COLO668 (cell line): ENCODE data around the gene ATXN2.
"Not testable (repeated sequence)": the region's sequence is repeated elsewhere in the genome, so short reads cannot be mapped to it uniquely, and the experiment has no call there.

Experiments used
- DNase-seq: peaks from one replicate; lab custom pipeline; 2025; ENCODE audit not compliant: unreplicated experiment; lab: John Stamatoyannopoulos, UW

ATXN2 gene

DNA sequence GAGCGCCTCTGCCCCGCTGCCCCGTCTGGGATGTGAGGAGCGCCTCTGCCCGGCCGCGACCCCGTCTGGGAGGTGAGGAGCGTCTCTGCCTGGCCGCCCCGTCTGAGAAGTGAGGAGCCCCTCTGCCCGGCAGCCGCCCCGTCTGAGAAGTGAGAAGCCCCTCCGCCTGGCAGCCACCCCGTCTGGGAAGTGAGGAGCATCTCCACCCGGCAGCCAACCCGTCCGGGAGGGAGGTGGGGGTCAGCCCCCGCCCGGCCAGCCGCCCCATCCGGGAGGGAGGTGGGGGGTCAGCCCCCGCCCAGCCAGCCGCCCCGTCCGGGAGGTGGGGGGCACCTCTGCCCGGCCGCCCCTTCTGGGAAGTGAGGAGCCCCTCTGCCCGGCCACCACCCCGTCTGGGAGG, 91.9 kb downstream of the ATXN2 start:
- DNase-seq = not testable (repeated sequence)

DNA sequence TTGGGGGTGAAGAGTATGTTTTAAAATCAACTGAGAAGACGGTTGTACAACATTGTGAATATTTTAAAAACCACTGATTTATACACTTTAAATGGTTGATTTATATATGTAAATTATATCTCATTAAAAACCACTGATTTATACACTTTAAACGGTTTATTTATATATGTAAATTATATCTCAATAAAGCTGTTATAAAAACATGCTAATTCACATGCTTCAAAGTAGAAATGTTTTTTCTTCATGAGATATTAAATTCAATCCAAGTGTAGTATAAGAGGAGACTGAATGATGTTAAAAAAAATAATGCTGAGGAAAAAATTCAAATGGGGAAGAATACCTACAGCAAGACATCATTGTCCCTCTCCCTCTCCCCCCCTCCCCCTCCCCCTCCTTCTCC, 92.9 kb downstream of the ATXN2 start:
- DNase-seq = no peak

DNA sequence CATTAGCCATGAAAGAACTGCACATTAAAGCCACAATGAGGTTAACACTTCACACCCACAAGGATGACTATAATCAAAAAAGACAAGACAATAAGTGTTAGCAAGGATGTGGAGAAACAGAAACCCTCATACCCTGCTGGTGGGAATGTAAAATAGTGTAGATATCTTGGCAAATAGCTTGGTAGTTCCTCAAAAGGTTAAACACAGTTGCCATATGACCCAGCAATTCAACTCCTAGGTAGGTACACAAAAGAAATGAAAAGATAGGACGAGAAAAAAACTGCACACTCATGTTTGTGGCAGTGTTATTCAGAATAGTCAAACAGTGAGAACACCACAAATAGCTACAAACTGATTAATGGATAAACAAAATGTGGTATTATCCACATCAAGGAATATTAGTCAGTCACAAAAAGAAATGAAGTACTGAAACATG, 93.5 kb downstream of the ATXN2 start:
- no peak for DNase-seq

DNA sequence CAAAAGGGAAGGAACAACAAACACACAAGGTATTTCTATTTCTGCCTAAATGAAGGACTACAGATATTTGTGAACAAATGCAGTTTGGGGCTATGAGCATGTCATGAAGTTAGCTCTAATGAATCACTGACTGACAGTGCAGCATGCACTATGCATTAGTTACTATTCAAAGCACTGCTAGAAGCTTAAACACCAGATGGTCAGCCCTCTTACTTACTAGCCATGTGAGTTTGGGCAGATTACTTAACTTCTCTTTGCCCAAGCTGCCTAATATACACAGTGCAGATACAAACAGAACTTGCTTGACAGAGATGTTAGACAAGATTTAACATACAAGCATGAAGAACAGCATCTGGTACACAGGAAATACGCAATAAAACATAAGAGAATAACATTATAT, 96.0 kb downstream of the ATXN2 start:
- no peak for DNase-seq

DNA sequence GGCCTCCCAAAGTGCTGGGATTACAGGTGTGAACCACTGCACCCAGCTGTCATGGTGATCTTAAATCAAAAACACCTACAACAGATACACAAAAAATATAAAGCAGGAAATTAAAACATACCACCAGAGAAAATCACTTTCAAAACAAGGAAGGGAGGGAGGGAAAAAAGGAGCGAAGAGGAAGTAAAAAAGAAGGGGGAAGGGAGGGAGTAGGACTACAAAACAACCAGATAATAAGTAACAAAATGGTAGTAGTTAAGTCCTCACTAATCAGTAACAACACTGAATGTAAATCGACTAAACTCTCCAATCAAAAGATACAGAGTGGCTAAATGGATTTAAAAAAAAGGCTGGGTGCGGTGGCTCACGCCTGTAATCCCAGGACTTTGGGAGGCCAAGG, 104.4 kb downstream of the ATXN2 start:
- DNase-seq = no peak

DNA sequence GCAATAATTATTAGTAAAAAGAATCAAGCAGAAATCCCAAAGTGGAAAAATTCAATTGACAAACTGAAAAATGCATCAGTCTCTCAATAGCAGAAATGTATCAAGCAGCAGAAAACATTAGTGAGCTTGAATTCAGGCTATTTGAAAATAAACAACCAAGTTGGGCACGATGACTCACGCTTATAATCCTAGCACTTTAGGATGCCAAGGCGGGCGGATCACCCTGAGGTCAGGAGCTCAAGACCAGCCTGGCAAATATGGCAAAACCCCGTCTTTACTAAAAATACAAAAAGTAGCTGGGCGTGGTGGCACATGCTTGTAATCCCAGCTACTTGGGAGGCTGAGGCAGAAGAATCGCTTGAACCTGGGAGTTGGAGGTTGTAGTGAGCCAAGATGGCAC, 106.1 kb downstream of the ATXN2 start:
- DNase-seq = not testable (repeated sequence)

DNA sequence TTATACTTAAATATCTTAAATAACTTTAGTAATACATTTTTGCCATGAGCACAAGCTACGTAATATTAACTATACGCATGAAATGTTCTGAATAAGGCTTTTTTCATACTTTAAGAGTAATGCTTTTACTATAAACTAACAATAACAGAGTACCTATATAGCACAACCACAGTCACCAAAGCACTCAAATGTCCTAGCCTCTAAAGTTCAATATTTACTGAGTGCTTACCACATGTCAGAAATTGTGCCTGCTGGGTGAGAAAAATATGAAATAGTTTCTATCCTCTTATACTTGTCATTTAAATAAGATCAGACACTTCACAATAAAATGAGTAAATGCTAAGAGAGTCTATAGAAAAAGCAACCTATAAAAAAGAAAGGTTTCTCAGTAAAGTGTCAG, 110.3 kb downstream of the ATXN2 start:
- DNase-seq = no peak

DNA sequence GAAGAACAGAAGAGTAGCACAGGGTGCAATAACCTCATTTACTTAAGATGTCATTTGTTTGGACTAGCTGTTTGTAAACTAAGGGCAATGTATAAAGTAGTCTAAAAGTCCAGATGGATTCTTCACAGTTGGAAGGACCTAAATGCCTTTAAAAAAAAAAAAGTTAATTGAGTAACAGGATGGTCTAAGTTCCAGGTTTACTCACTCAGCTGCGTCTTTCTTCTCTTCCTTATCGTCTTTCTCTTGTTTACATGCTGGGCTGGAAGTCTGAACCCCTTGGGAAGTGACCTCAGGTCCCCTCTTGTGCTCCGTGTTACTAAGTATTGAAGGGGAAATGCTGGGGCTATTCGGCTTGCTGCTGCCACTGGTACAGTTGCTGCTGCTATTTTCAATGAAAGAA, 110.8 kb downstream of the ATXN2 start:
- DNase-seq = no peak

DNA sequence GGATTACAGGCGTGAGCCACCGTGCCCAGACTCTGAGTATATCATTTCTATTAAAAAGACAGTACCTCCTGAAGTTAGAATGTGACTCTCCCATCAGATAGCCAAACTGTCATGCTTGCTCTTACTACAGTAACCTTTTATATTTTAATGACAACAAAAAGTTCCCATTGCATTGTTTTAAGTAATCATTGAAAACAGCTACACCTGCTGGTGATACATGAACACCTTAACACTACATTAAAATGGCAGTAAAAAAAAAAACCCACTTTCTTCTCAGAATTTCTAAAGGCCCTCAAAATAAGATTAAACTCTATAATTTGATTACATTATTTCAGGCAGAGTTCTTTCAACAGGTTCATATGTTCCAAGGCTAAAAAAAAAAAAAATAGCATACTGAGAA, 116.7 kb downstream of the ATXN2 start:
- DNase-seq = no peak

DNA sequence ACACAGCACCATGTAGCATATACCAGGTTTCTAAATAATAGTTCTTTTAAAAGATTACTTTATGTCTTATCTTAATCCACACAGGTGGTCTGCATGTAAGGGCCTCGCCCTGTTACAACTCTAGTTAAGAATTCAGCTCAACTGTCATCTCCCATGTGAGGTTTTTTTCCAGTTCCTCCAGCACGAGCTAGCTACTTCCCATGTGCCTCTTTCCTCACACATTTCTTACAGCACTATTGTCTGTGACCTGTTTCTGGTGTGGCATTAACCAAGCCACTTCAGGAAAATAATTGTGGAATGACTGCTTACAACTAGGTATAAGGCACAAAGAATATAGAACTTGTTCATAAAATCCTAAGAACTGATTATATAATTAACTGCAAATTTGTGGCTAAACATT, 127.9 kb downstream of the ATXN2 start:
- no peak for DNase-seq

DNA sequence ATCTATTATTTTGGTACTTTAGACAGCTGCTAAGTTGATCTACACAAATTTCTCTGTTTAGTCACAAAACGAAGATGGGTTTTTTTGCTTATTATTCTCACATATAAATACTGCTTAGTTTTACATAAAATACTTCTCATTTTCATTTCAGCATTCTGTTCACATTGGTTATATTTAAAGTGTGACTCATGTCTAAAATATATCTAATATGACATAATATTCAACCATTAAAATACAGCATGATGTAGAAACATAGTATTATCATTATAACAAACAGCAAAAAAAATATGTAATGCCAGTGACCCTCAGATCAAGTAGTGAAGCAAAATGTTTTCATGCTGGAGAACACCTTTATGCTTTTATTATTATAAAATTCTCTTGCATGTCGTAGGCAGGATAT, 129.7 kb downstream of the ATXN2 start:
- DNase-seq = no peak

DNA sequence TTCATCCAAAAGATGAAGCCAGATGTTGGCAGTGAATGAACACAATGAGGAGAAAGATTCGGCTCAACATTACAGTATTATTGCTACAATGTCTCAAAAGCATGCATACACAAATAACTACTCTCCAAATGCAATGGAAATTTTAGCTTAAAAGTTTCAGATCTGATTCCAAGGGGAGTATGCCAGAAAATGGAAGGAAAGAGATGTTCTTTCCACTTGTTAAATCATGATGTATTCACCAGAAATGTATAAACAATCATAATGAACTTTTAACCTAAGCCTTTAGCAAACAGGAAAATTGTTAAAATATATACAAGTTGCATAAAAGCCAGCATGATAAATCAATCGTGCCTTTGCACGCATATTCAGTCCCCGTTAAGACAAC, 131.3 kb downstream of the ATXN2 start:
- no peak for DNase-seq

DNA sequence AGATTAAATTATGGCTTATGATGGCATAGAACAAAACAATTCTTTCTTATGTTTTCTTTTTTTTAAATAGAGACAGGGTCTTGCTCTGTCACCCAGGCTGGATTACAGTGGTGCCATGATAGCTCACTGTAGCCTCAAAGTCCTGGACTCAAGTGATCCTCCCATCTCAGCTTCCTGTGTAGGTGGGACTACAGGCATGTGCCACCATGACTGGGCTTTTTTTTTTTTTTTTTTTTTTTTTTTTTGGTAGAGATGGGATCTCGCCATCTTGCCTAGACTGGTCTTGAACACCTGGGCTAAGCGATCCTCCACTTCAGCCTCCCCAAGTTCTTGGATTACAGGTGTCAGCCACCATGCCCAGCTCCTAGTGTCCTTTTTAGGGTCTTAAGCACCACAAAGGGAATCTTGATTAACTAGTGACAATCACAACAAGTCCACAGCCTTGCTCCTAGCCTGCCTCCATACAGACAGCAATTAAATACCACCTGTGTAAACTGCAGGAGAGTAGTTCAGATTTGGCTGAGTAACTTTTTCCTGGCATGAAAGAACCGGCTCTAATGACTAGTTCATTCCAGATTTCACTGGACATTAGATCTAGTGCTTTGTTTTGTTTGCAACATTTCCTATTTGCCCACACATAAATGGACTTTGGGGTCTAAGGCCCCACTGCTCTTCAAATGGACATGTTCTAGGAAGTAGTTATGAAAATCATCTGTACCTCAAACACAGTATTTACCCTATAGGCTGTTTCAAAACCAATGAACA, 131.8 kb downstream of the ATXN2 start:
- no peak for DNase-seq

DNA sequence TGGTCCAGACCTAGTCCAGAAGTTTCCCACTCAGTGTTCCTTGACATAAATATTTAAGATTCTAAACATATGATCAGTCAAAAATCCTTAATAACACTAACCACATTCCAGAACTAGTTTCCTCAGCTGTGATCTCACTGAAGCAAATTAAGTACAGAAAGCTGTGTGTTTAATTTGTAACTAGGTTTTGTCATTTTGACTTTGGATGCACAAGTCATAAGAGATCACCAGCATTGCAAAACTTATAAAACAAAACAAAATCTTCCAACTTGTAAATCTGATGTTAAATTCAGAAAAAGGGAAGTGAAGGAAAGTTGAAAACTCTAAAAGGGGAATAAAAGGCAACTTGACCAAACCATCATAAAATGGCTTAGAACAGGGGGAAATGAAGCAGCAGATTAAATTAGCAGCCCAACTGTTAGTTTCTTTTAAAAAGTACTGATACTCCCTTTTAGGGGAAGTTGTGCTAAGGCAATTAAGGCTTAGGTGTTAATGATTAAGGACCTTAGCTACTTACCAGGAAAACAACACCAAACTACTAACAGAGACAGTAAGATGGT, 136.8 kb downstream of the ATXN2 start:
- DNase-seq = no peak

DNA sequence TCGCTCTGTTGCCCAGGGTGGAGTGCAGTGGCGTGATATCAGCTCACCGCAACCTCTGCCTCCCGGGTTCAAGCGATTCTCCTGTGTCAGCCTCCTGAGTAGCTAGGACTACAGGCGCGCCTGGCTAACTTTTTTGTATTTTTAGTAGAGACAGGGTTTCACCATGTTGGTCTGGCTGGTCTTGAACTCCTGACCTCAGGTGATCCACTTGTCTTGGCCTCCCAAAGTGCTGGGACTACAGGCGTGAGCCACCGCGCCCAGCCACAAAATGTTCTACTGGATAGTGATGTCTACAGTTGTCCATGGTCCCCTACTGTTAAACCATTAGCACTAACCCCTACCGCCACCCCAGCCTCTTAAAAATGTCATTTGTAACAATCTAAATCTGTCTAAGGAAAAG, 139.0 kb downstream of the ATXN2 start:
- DNase-seq = not testable (repeated sequence)

DNA sequence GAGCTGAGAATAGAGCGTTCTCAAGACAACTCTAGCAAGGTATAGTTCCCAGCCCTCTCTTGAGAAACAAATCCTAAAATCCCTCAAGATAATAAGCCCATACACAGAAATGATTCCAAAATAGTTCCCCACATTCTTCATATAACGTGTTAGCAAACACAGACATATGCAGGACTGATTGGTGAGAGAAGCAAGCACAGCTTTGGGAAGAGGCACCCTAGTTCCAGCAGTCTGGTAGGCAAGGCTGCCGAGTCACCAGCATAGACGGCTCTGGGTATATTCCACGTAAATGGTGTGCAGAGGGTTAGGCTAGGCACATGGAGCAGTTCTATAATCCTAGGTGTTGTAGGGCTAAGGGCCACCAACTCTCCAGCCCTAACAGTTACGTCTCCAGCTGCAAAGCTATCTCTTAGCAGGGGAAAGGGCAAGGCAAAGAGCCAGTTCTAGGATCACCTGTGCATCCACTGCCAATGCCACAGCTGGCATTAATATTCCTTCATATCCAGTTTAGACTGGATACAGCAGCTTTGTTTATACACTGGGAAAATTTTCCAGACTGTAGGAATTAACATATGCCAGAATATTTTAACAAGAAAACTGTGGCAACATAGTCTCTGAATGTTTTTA, 140.5 kb downstream of the ATXN2 start:
- DNase-seq = no peak

DNA sequence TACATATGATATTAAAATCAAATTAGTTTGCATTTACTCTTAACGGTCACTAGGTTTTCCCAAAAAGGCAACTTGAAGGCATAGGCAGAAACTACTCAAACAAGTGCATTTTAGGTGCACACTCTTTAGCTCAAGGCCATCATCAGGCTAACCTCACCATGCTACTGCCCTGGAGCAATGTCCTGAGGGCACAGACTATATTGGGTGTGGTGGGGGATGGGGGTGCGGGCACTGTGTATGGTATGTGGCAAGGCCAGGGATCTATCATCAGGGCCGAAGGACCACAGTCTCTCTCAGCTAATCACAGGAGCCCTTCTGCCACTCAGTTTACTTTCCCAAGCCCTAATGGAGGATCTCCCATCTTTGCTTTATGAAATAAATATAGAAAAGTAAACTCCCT, 141.5 kb downstream of the ATXN2 start:
- DNase-seq = no peak

DNA sequence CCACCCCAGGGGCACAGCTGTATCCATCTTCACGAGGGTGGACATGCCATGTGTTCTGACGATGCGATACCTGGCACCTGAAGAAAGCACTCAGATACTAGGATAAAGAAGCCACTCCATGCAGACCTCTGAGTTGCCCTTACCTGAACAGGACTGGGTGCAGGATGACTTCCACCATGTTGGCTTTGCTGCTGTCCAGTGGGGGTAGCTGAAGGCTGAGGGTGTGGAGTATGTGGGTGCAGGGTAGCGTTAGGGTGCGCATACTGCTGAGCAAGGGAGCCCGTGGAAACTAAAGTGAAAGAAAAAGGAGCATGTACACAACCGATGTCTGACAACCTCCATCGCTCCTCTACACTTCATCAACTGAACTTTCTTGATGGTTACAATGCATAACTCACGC, 142.0 kb downstream of the ATXN2 start:
- DNase-seq = no peak

DNA sequence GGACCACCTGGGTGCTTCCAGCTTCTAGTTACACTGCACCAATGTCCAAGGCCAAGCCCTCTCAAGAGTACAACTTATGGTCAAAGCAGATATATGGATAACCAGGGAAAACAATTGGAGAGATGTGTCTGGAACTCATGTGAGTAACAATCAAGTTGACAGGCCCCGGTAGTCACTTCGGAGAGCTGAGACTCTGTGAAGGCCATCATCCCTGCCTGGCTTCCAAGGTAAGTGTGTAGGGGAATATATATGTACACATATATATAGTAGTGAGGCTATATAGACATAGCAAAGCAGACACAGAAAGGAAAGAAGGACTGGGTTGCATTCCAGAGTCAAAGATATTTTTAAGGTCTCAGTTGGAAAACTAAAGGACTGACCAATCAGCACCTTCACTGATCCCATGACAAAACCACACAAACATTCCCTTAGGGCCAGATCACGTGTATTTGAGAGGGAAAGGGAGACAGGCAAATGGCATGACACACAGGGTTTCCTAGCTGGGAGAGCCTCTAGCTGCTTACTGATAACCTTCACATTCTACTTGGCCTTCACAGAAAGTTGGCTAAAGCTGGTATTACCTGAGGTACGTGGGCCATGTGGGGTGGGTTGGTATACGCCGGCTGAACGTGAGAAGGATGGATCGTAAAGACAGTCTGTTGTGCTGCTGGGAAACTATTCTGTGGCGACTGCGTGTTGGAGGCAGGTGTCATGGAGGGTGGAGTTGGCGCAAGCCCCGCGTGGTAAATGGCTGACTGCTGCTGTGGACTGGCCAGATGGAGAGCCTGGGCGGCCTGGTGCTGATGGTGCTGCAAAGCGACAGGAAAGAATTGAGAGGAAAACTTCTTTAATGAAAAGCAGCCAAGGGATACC, 143.4 kb downstream of the ATXN2 start:
- no peak for DNase-seq

DNA sequence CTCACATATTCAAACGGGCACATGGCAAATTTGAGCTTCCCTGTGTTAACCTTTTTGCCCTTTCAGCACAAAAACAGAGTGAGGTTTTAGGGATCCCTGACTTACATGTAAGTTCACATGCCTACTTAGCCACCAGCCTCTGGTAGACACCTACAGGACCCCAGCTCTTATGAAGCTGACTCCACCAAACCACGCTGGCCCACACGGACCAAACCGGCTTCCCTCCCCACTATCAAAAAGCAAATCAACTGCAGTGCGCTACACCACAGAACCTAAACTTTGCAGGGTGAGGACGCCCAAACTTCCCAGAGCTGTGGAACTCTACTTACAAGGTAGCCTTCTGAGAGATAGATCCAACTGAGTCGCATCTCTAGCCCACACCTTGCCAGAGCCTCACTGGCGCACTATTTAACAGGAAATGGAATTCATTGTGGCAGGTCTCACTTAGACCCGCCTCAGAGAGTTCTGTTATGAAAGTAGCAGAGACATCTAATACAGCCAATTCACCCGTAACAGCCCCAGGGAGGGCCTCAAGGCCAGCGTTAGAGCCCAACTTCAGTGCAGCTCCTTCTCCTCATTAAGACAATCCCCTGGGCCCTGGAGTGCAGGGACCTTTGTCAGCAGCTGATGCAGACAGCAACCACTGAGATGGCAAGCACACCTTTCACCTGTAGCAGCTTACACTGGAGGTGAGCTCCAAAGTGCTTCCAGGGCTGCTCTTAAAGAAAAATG, 144.2 kb downstream of the ATXN2 start:
- DNase-seq = no peak

DNA sequence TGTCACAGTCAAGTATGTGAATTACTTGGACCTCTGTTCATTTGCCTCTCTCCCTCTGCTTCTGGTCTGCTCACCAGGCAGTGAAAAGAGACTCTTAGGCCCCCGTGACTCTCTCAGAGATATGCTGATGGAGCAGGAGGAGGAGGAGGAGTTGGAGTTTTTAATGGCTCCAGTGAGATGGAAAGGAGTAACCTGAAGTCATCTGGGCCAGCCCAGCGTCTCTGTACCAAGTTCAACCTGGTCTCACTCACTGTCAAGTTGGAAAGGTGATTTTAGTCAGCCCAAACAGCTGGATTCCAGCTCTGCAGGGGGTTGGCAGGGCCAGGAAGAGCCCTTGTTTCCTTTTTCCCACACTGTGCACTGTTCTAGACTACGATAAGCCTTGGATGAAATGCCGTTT, 144.8 kb downstream of the ATXN2 start:
- no peak for DNase-seq
